Stimulated activated CD8-positive, alpha-beta memory T cell treated with anti-CD3 and anti-CD28 coated beads, Interleukin-15, amount 100 ng/mL, for 48 hours (primary cell): ENCODE measurements around the gene MGAT3.

Experiments
- DNase-seq, 2 donors: peaks; one replicate each; pipeline ENCODE4 v3.0.0-alpha.2; 2020; ENCODE audit warnings: low read depth in 2 of 2

The MGAT3 gene

GRCh38 chr22:39450258-39450955 is 6.4 kb upstream of the MGAT3 start:
- DNase-seq, result no peak

GRCh38 chr22:39452740-39453040 is 4.1 kb upstream of the MGAT3 start:
- no peak for DNase-seq

GRCh38 chr22:39453765-39454378 is 2.9 kb upstream of the MGAT3 start:
- DNase-seq, result no peak

GRCh38 chr22:39454385-39454871 is 2.4 kb upstream of the MGAT3 start:
- DNase-seq, result no peak

GRCh38 chr22:39457198-39457555 is 365 bp downstream of the MGAT3 start:
- DNase-seq, result no peak

- no peak for DNase-seq
Measured at GRCh38 chr22:39457556-39458443, 988 bp downstream of the MGAT3 start.

- no peak for DNase-seq
Measured at GRCh38 chr22:39458444-39459083, 1.8 kb downstream of the MGAT3 start.

- DNase-seq, result no peak
Measured at GRCh38 chr22:39459681-39460080, 2.9 kb downstream of the MGAT3 start.

GRCh38 chr22:39462443-39463221 is 5.8 kb downstream of the MGAT3 start:
- no peak for DNase-seq

GRCh38 chr22:39463277-39463676 is 6.5 kb downstream of the MGAT3 start:
- no peak for DNase-seq

GRCh38 chr22:39463931-39464390 is 7.1 kb downstream of the MGAT3 start:
- no peak for DNase-seq

GRCh38 chr22:39466228-39467006 is 9.6 kb downstream of the MGAT3 start:
- DNase-seq, result no peak

- no peak for DNase-seq
Measured at GRCh38 chr22:39467390-39467895, 10.6 kb downstream of the MGAT3 start.

- DNase-seq, result no peak
Measured at GRCh38 chr22:39468487-39469325, 11.9 kb downstream of the MGAT3 start.

GRCh38 chr22:39469326-39469680 is 12.5 kb downstream of the MGAT3 start:
- DNase-seq, result no peak

GRCh38 chr22:39469681-39470450 is 13.1 kb downstream of the MGAT3 start:
- DNase-seq, result no peak

GRCh38 chr22:39470451-39471291 is 13.9 kb downstream of the MGAT3 start:
- no peak for DNase-seq
